Smooth muscle cell (in vitro differentiated cells): ENCODE results near the gene RBM45. TPM values are rescaled to one million over a fixed set of nuclear protein-coding genes. Genes with fewer than 3 reads are reported as not detected.
"Not testable (repeated sequence)": the region's sequence is repeated elsewhere in the genome, so short reads cannot be mapped to it uniquely, and the experiment has no call there.

Experiments used
- DNase-seq: peaks from one replicate; lab custom pipeline; 2025; ENCODE audit not compliant: unreplicated experiment; lab: John Stamatoyannopoulos, UW
- H2AFZ ChIP-seq: fragments of 200-600 bp; sonication (generic); 2 replicates; pipeline ENCODE4 v1.6.0; 2016; ENCODE audit warnings: antibody characterized with exemption, low read depth, mild to moderate bottlenecking
- H3F3A ChIP-seq: fragments of 200-600 bp; sonication (generic); 2 replicates; pipeline ENCODE4 v1.6.0; 2017; ENCODE audit warnings: antibody characterized with exemption, low read depth
- H3K27ac ChIP-seq: fragments of 200-600 bp; sonication (generic); 2 replicates; pipeline ENCODE4 v1.5.1; 2016; ENCODE audit warnings: low read depth, mild to moderate bottlenecking
- H3K27me3 ChIP-seq: fragments of 200-600 bp; sonication (generic); 2 replicates; pipeline ENCODE4 v1.6.1; 2016; ENCODE audit warnings: low read depth, mild to moderate bottlenecking
- H3K36me3 ChIP-seq: fragments of 200-600 bp; sonication (generic); 2 replicates; pipeline ENCODE4 v1.5.1; 2016; ENCODE audit warnings: low read depth
- H3K4me1 ChIP-seq: fragments of 200-600 bp; sonication (generic); 2 replicates; pipeline ENCODE4 v1.5.1; 2016; ENCODE audit warnings: low read depth
- H3K4me2 ChIP-seq: fragments of 200-600 bp; sonication (generic); 2 replicates; pipeline ENCODE4 v1.6.0; 2016; ENCODE audit warnings: mild to moderate bottlenecking
- H3K4me3 ChIP-seq: fragments of 200-600 bp; sonication (generic); 2 replicates; pipeline ENCODE4 v1.5.1; 2016; ENCODE audit warnings: mild to moderate bottlenecking
- H3K79me2 ChIP-seq: fragments of 200-600 bp; sonication (generic); 2 replicates; pipeline ENCODE4 v1.6.0; 2016; ENCODE audit warnings: low read depth, mild to moderate bottlenecking
- H3K9ac ChIP-seq: fragments of 200-600 bp; sonication (generic); 2 replicates; pipeline ENCODE4 v1.6.0; 2016; ENCODE audit warnings: low read depth
- H3K9me3 ChIP-seq: fragments of 200-600 bp; sonication (generic); replicated peaks from 2 replicates; pipeline ENCODE4 v1.5.1; 2016; ENCODE audit warnings: low read depth
- H4K20me1 ChIP-seq: fragments of 200-600 bp; sonication (generic); 2 replicates; pipeline ENCODE4 v1.6.0; 2016; ENCODE audit warnings: low read depth
- CTCF ChIP-seq: fragments of 200-600 bp; sonication (generic); IDR thresholded peaks from 2 replicates; pipeline ENCODE4 v1.5.1; 2017; ENCODE audit warnings: borderline replicate concordance, mild to moderate bottlenecking, antibody characterized with exemption; ENCODE audit not compliant: insufficient read depth, poor library complexity, severe bottlenecking
- WGBS: methylation state at CpG from one replicate; pipeline ENCODE4 v1.1.7; 2016; ENCODE audit warnings: low lambda C conversion rate; 5-methylcytosine and 5-hydroxymethylcytosine counted together
- polyA plus RNA-seq: library from polyadenylated mRNA; unstranded; fragments of >200 nt; fragmentation: Nextera tagmentation; extraction: Ambion mirVana; gene quantifications from 2 replicates; pipeline ENCODE4 v1.2.1, GENCODE V29; 2016
- total RNA-seq: library from RNA; depleted of rRNA; stranded (reverse); fragments of >200 nt; gene quantifications from 2 replicates; pipeline ENCODE4 v1.2.3, GENCODE V29; 2014

RBM45 gene
- total and polyA plus RNA-seq, 2 experiments from 2014 or later = 10.2 to 12.5 TPM

GRCh38 chr2:178075006-178075326 lies 37.3 kb upstream of the RBM45 start:
- 87% methylated on average over 1 of the region's 1 CpG for WGBS
- DNase-seq = no peak
- H3K27ac ChIP-seq = no peak overlapping the region
- H3K4me1 ChIP-seq = peaks cover 6% of the 10 kb centered on the region
- H3K79me2 ChIP-seq = no peaks in the 10 kb centered on the region
- no peak for TF ChIP-seq CTCF
- H3K9ac ChIP-seq = no peak overlapping the region
- no peak overlapping the region for H3K4me2 ChIP-seq
- H3F3A ChIP-seq = no peaks in the 10 kb centered on the region
- no peaks in the 10 kb centered on the region for H4K20me1 ChIP-seq
- H3K27me3 ChIP-seq = no peaks in the 10 kb centered on the region
- H2AFZ ChIP-seq = no peak overlapping the region
- H3K4me3 ChIP-seq = no peak overlapping the region
- no peaks in the 10 kb centered on the region for H3K36me3 ChIP-seq
- no peaks in the 10 kb centered on the region for H3K9me3 ChIP-seq

- H3K4me2 ChIP-seq = no peak overlapping the region
- H3K4me3 ChIP-seq = no peak overlapping the region
- H3K27me3 ChIP-seq = no peaks in the 10 kb centered on the region
- no peaks in the 10 kb centered on the region for H3K9me3 ChIP-seq
- H3K36me3 ChIP-seq = no peaks in the 10 kb centered on the region
- H2AFZ ChIP-seq = no peak overlapping the region
- no peak for TF ChIP-seq CTCF
- no peak overlapping the region for H3K9ac ChIP-seq
- DNase-seq = no peak
- H3K79me2 ChIP-seq = no peaks in the 10 kb centered on the region
- no peak overlapping the region for H3K27ac ChIP-seq
- H4K20me1 ChIP-seq = no peaks in the 10 kb centered on the region
- H3F3A ChIP-seq = no peaks in the 10 kb centered on the region
- H3K4me1 ChIP-seq = peaks cover 6% of the 10 kb centered on the region
Measured at GRCh38 chr2:178076130-178076529, 36.1 kb upstream of the RBM45 start.

GRCh38 chr2:178079279-178079678 lies 33.0 kb upstream of the RBM45 start:
- H3K9me3 ChIP-seq, H4K20me1 ChIP-seq, H3F3A ChIP-seq, H2AFZ ChIP-seq, DNase-seq, H3K27ac ChIP-seq, H3K36me3 ChIP-seq, H3K4me1 ChIP-seq, H3K9ac ChIP-seq, H3K79me2 ChIP-seq, H3K4me3 ChIP-seq, H3K4me2 ChIP-seq, H3K27me3 ChIP-seq: not testable (repeated sequence)
- 86% methylated on average over 3 of the region's 3 CpGs for WGBS

- TF ChIP-seq CTCF = no peak
- Histone ChIP-seq H3K27ac (no peak overlapping the region), H3K27me3 (no peaks in the 10 kb centered on the region), H3K4me3 (no peak overlapping the region), H3K9me3 (no peaks in the 10 kb centered on the region), H3F3A (no peaks in the 10 kb centered on the region), H3K79me2 (no peaks in the 10 kb centered on the region), H3K36me3 (no peaks in the 10 kb centered on the region), H4K20me1 (no peaks in the 10 kb centered on the region), H3K4me2 (no peak overlapping the region), H3K9ac (no peak overlapping the region), H2AFZ (no peak overlapping the region), H3K4me1 (no peaks in the 10 kb centered on the region)
- 82% methylated on average over 3 of the region's 3 CpGs for WGBS
- DNase-seq = no peak
Measured at GRCh38 chr2:178082408-178083045, 29.7 kb upstream of the RBM45 start.
